ENCODE results near the gene CAND1. TPM values are rescaled to one million over a fixed set of nuclear protein-coding genes. Genes with fewer than 3 reads are reported as not detected.

The CAND1 gene
- total RNA-seq, 1 donor from 2014 or later = 48.3 TPM

GRCh38 chr12:67279637-67280036 lies 10.5 kb downstream of the CAND1 start:
- intact Hi-C loops (cut with DNase I) = no loop called here
- no peak for DNase-seq (ENCODE audit: low spot score)

- intact Hi-C loops (cut with DNase I) = no loop called here
- no peak for DNase-seq (ENCODE audit: low spot score)
Measured at GRCh38 chr12:67280088-67280487, 10.9 kb downstream of the CAND1 start.

DNA sequence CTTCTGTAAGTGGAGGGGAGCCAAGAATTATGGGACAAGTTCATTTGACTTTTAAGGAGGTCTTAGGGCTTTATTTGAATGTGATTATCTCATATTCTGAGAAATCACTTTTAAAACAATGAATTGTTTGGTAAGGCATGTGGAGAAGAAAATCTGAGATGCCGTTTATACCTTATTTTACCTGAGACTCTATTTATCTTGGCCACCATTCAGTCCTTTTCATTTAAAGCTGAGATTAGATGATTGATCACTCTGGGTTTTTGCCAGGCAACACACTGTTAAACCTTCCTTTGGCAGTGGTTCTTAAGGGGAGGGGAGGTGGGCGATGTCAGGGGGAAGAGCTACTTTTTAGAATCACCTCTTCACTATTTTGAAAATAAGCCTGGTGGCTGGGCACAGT lies 11.4 kb downstream of the CAND1 start:
- no peak for DNase-seq (ENCODE audit: low spot score)
- intact Hi-C loops (cut with DNase I) = no loop called here

- no peak for DNase-seq (ENCODE audit: low spot score)
- intact Hi-C loops (cut with DNase I) = no loop called here
Measured at GRCh38 chr12:67284561-67284960, 15.4 kb downstream of the CAND1 start.

DNA sequence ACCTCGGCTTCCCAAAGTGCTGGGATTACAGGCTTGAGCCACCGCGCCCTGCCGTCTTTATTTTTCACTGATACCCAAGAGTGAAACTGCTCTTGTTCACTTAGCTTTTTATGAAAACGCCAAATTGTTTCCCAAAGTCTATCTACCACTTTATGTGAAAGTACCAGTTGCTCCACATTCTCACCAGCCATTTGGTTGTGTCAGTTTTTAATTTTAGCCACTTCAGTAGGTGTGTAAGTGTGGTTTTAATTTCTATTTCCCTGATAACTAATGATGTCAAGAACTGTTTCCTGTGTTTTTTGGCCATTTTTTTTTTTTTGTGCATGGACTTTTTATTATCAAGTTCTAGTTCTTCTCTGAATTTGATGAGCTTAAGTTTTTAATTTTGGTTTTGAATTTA lies 17.1 kb downstream of the CAND1 start:
- DNase-seq (ENCODE audit: low spot score) = no peak
- intact Hi-C loops (cut with DNase I) = no loop called here

DNA sequence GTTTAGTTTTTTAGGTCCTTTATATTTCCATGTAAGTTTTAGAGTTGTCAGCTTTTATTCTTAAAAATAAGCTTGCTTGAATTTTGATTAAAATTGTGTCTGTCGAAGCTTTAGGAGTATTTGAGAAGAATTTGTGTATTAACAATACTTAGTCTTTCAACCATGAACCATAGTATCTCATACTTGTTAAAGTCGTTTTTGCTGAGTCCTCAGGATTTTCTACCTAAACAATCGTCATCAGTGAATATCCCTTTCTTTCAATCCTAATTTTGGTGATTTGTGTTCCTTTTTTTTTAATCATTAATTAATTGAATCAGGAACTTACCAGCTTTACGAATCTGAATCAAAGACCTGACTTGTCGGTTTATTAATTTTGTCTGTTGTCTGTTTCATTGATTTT lies 18.2 kb downstream of the CAND1 start:
- intact Hi-C loops (cut with DNase I) = no loop called here
- no peak for DNase-seq (ENCODE audit: low spot score)

DNA sequence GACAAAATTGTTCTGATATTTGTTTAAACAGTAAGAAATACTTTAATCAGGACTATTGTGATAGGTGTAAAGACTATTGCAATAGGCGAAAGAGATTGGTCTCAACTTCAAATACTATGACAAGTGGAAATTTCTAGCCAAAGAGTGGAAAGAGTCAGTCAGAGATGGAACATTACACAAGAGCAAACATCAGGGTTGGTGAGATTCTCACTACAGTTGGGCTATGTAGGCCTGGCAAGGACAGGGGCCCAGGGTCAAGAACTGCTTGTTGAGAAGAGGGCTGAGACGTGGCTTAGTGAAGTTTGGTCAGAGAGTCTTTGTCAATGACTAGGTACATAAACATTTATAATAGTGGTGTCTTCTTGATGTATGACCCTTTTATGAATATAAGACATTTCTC lies 19.4 kb downstream of the CAND1 start:
- intact Hi-C loops (cut with DNase I) = no loop called here
- DNase-seq (ENCODE audit: low spot score) = no peak

DNA sequence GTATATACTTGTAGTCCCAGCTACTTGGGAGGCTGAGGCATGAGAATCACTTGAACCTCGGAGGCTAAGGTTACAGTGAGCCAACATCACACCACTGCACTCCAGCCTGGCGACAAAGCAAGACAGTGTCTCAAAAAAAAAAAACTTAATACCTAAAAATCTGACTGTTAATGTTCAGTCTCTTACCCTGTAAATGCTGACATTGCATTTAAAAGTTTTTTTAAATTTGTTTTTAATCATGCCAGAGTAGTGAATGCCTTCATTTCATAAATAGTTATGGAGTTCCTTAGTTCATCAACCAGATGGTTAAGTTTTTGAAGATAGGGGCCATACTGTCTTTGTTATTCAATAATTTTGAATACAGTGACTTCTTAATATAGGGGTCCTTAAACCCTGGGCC lies 21.2 kb downstream of the CAND1 start:
- intact Hi-C loops (cut with DNase I) = no loop called here
- no peak for DNase-seq (ENCODE audit: low spot score)

DNA sequence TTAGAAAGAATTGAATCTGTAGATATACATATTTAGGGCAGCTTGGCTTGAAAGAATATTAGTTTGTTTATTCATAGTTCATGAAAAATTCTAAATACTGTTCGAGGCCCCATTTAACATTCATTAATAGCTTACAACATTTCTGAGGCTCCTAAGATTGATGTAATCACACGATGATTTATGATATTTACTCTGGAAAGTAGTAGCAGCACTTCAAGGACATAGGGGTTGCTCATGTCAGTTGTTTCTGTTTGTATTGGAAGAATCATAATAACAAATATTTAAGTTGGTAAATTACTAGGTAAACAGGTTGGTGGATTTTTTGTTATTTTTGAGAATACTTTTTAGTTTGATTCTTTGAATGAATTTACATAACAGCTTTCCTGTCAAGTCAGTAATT lies 30.4 kb downstream of the CAND1 start:
- intact Hi-C loops (cut with DNase I) = no loop called here
- DNase-seq (ENCODE audit: low spot score) = no peak

GRCh38 chr12:67299926-67300325 lies 30.8 kb downstream of the CAND1 start:
- intact Hi-C loops (cut with DNase I) = no loop called here
- DNase-seq (ENCODE audit: low spot score) = no peak

GRCh38 chr12:67302162-67302561 lies 33.0 kb downstream of the CAND1 start:
- intact Hi-C loops (cut with DNase I) = no loop called here
- no peak for DNase-seq (ENCODE audit: low spot score)

DNA sequence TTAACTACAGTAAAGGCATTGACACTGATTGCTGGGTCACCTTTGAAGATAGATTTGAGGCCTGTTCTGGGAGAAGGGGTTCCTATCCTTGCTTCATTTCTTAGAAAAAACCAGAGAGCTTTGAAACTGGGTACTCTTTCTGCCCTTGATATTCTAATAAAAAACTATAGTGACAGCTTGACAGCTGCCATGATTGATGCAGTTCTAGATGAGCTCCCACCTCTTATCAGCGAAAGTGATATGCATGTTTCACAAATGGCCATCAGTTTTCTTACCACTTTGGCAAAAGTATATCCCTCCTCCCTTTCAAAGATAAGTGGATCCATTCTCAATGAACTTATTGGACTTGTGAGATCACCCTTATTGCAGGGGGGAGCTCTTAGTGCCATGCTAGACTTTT lies 36.4 kb downstream of the CAND1 start:
- DNase-seq (ENCODE audit: low spot score) = no peak
- intact Hi-C loops (cut with DNase I) = no loop called here

- DNase-seq (ENCODE audit: low spot score) = no peak
- intact Hi-C loops (cut with DNase I) = no loop called here
Measured at GRCh38 chr12:67306712-67307111, 37.6 kb downstream of the CAND1 start.

DNA sequence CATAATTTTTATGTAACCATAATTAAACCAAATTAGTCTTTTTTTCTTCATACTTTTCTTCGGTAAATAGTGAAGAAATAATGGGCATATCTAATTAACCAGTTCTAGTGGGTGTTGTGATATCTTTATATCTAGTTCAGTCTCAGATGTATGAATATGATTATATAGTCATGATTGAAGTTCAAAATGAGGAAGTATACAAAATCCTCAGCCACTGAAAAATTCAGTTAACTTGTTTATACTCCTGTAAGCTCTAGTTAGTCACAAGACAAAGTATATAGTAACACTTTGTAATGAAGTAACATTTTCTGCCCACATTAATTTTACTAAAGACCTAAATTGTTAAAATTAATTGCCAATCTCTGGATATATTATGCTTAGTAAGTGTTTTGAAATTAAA lies 46.5 kb downstream of the CAND1 start:
- DNase-seq (ENCODE audit: low spot score) = no peak
- intact Hi-C loops (cut with DNase I) = no loop called here

DNA sequence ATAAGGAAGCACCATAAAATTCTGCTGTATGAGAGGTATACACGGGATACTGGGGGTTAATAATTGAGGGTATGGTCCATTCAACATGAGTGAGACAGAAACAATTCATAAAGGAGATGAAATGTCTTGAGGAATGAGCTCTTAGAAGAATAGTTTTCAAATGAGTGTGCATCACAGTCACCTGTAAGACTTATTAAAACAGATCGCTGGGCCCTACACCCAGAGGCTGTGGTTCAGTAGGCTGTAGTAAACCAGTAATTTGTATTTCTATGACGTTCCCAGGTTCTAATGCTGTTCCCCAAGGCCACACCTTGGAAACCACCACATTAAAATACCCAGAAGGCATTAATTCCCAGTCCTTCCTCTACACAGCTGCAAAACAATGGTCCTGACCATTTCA lies 49.6 kb downstream of the CAND1 start:
- intact Hi-C loops (cut with DNase I) = no loop called here
- no peak for DNase-seq (ENCODE audit: low spot score)

- intact Hi-C loops (cut with DNase I) = no loop called here
- DNase-seq (ENCODE audit: low spot score) = no peak
Measured at GRCh38 chr12:67319936-67320335, 50.8 kb downstream of the CAND1 start.

GRCh38 chr12:67320614-67321295 lies 51.6 kb downstream of the CAND1 start:
- intact Hi-C loops (cut with DNase I) = no loop called here
- no peak for DNase-seq (ENCODE audit: low spot score)

- intact Hi-C loops (cut with DNase I) = no loop called here
- no peak for DNase-seq (ENCODE audit: low spot score)
Measured at GRCh38 chr12:67322580-67322979, 53.4 kb downstream of the CAND1 start.

DNA sequence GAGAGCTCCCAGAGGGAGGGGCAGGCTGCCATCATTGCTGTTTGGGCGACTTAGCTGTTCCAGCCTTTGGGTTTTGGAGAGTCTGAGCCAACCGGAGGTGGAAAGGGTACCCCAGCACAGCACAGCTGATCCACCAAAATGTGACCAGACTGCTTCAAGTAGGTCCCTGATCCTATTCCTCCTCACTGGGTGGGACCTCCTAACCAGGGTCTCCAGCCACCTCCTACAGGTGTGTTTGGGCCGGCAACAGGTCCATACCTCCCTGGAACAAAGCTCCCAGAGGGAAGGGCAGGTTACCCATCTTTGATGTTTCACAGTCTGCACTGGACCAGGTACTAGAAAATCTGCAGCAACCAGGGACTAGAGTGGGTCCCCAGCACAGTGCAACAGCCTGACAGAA lies 53.8 kb downstream of the CAND1 start:
- no peak for DNase-seq (ENCODE audit: low spot score)
- intact Hi-C loops (cut with DNase I) = no loop called here

GRCh38 chr12:67326637-67327036 lies 57.5 kb downstream of the CAND1 start:
- no peak for DNase-seq (ENCODE audit: low spot score)
- intact Hi-C loops (cut with DNase I) = no loop called here

DNA sequence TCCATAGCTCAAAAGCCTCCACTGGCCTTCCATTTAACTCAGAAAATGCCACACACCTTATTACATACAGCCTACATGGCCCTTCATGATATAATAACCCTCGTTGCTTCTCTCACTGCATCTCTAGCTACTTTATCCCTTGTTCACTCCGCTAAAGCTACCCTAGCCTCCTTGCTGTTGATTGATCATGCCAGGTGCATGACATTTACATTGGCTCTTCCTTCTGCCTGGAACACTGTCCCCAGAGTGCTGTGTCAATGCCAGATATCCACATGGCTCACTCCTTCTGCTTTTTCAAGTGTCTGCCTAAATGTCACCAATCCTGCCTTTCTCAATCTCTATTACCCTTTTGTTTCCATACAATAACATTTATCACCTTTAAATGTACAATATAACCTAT lies 58.3 kb downstream of the CAND1 start:
- intact Hi-C loops (cut with DNase I) = no loop called here
- no peak for DNase-seq (ENCODE audit: low spot score)

DNA sequence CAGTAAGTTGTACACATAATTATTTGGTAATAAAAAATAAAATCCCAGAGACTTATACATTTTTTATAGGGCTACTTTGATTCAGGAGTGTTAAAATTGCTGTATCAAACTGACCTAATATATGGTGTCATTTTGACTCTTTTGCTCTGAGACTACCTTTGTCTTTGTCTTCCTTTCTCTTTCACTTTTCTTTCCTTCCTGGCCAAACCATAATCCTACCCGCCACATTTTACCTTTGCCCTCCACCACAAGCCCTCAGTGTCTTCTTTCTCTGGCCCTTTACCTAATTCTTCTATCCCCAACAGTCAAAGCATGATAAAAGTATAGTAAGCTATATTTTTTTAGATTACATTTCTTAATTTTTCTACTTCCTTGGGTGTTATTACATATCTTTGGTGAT lies 62.0 kb downstream of the CAND1 start:
- intact Hi-C loops (cut with DNase I) = no loop called here
- no peak for DNase-seq (ENCODE audit: low spot score)

Data from cardiac septum (tissue), 1 donor.